K562 (cell line): ENCODE data around the gene IL12RB2. TPM values are rescaled to one million over a fixed set of nuclear protein-coding genes. Genes with fewer than 3 reads are reported as not detected.

Experiments used
- ATAC-seq: fragments of 200-7000 bp; cut with Tn5 transposase; 3 replicates; pipeline ENCODE4 v1.9.1; 2020; ENCODE audit warnings: moderate library complexity
- BruUV-seq: library from RNA; stranded (reverse); fragments of 400-500 nt; replicated peaks from 2 replicates; lab custom pipeline; 2021; lab: Mats Ljungman, UMichigan
- CTCF ChIA-PET: fragments of 300-600 bp; formaldehyde crosslinking; extraction: SDS; loops from one replicate; lab custom pipeline; 2021; ENCODE audit warnings: low intra/inter-chr PET ratio; lab: Yijun Ruan, JAX
- POLR2A ChIA-PET: fragments of 300-600, 350-650 bp; sonication (Branson Sonifier 250); formaldehyde crosslinking; extraction: SDS; loops from one replicate; lab custom pipeline; 2021; ENCODE audit warnings: antibody characterized with exemption, inconsistent platforms; lab: Yijun Ruan, JAX
- DNase-seq, 4 experiments: peaks; one replicate each; pipeline versions ENCODE4 v3.0.0 to v3.0.0-alpha.2; 2011 to 2018; ENCODE audit warnings: low spot score in 3 of 4, mixed read lengths in 3 of 4; ENCODE audit errors: extremely low read depth in 1 of 4
- FAIRE-seq: peaks from 2 replicates; lab custom pipeline; 2011; peaks lifted over from hg19 to GRCh38; lab: Jason Lieb, UNC
- H2AFZ ChIP-seq: 2 replicates; pipeline ENCODE4 v1.6.0; 2011; ENCODE audit warnings: low read depth, low read length, control low read depth, inconsistent platforms
- H3K27ac ChIP-seq: fragments of 200-600 bp; 3 replicates; pipeline ENCODE4 v1.8.0; 2011; ENCODE audit warnings: low read depth, mild to moderate bottlenecking, control low read depth, inconsistent platforms, low read length, moderate library complexity, mixed read lengths; ENCODE audit errors: extremely low read depth
- H3K27me3 ChIP-seq, 2 experiments: fragments of 300-600 bp in 1 of 2; 2 replicates in 1 of 2; 3 replicates in 1 of 2; pipeline versions ENCODE4 v1.6.0 to v1.8.0; 2011; ENCODE audit warnings: inconsistent platforms in 2 of 2, low read length in 2 of 2, mild to moderate bottlenecking in 1 of 2, mixed read lengths in 1 of 2, moderate library complexity in 1 of 2; ENCODE audit not compliant: control insufficient read depth in 2 of 2, insufficient read depth in 2 of 2
- H3K36me3 ChIP-seq: fragments of 300-600 bp; 3 replicates; pipeline ENCODE4 v1.8.0; 2011; ENCODE audit warnings: mild to moderate bottlenecking, low read length, inconsistent platforms; ENCODE audit not compliant: control insufficient read depth, insufficient read depth
- H3K4me1 ChIP-seq, 2 experiments: fragments of 200-600 bp in 1 of 2; replicated peaks in 1 of 2; 2 replicates in 1 of 2; 3 replicates in 1 of 2; pipeline versions ENCODE4 v1.5.1 to v1.8.0; 2011; ENCODE audit warnings: inconsistent platforms in 2 of 2, low read length in 2 of 2, mild to moderate bottlenecking in 1 of 2, mixed read lengths in 1 of 2, moderate library complexity in 1 of 2; ENCODE audit not compliant: control insufficient read depth in 2 of 2, insufficient read depth in 2 of 2
- H3K4me2 ChIP-seq: 2 replicates; pipeline ENCODE4 v1.6.1; 2011; ENCODE audit warnings: low read length, control low read depth, inconsistent platforms, mixed read lengths; ENCODE audit not compliant: insufficient read depth
- H3K4me3 ChIP-seq: fragments of 200-600 bp; sonication (generic), shearing (Covaris generic); 2 replicates; pipeline ENCODE4 v1.5.1; 2016; ENCODE audit warnings: control low read depth, inconsistent platforms
- H3K79me2 ChIP-seq: fragments of 200-600 bp; 3 replicates; pipeline ENCODE4 v1.8.0; 2011; ENCODE audit warnings: low read length, inconsistent platforms; ENCODE audit not compliant: control insufficient read depth, insufficient read depth
- H3K9ac ChIP-seq, 2 experiments: 2 replicates each; pipeline versions ENCODE4 v1.6.0 to v1.6.1; 2011; ENCODE audit warnings: low read depth in 2 of 2, low read length in 2 of 2, control low read depth in 1 of 2, inconsistent platforms in 1 of 2, mild to moderate bottlenecking in 1 of 2, mixed read lengths in 1 of 2; ENCODE audit not compliant: insufficient read depth in 1 of 2
- H3K9me1 ChIP-seq: one replicate; pipeline ENCODE4 v1.6.0; 2011; ENCODE audit warnings: inconsistent platforms, mild to moderate bottlenecking, low read length, moderate library complexity; ENCODE audit not compliant: control insufficient read depth, insufficient read depth
- H3K9me3 ChIP-seq: replicated peaks from 2 replicates; pipeline ENCODE4 v1.5.1; 2011; ENCODE audit warnings: low read depth, low read length, inconsistent platforms; ENCODE audit not compliant: control insufficient read depth, insufficient read depth
- H4K20me1 ChIP-seq: replicated peaks from 2 replicates; pipeline ENCODE4 v1.6.1; 2011; ENCODE audit warnings: low read length, inconsistent platforms, mixed read lengths; ENCODE audit not compliant: control insufficient read depth, insufficient read depth
- C11orf30 ChIP-seq: fragments of 450-650 bp; IDR thresholded peaks from 2 replicates; pipeline ENCODE4 v1.6.1; 2016; ENCODE audit warnings: low read depth, mild to moderate bottlenecking
- CAMTA2 ChIP-seq: fragments of 250-450 bp; sonication (Bioruptor Pico); conservative IDR thresholded peaks from 2 replicates; pipeline ENCODE4 v1.5.1; 2022
- CREBBP ChIP-seq: IDR thresholded peaks from one replicate; pipeline ENCODE4 v1.6.1; 2012; ENCODE audit warnings: low read depth, mild to moderate bottlenecking, control low read depth, inconsistent platforms, low read length
- DDX20 ChIP-seq: fragments of 450-650 bp; IDR thresholded peaks from 2 replicates; pipeline ENCODE4 v1.6.1; 2016; ENCODE audit warnings: missing genetic modification characterization, low read depth, mild to moderate bottlenecking, missing compliant biosample characterization, moderate library complexity
- ESRRA ChIP-seq: fragments of 450-650 bp; IDR thresholded peaks from 2 replicates; pipeline ENCODE4 v1.6.1; 2014; ENCODE audit warnings: low read depth, mild to moderate bottlenecking, moderate library complexity, borderline replicate concordance
- ETV6 ChIP-seq, 3 experiments: fragments of 150-350 bp in 1 of 3; sonication (generic) in 1 of 3; formaldehyde crosslinking in 1 of 3; IDR thresholded peaks; 2 replicates each; pipeline versions ENCODE4 v1.6.1 to v1.8.0; 2014 to 2022; ENCODE audit warnings: borderline replicate concordance in 2 of 3, low read depth in 2 of 3, antibody characterized with exemption in 1 of 3, low read length in 1 of 3, mild to moderate bottlenecking in 1 of 3, missing genetic modification reagents in 1 of 3
- HMG20A ChIP-seq: fragments of 450-650 bp; formaldehyde crosslinking; conservative IDR thresholded peaks from 2 replicates; pipeline ENCODE4 v1.4.0; 2020; ENCODE audit warnings: mild to moderate bottlenecking, mixed read lengths
- LCOR ChIP-seq: sonication (generic); formaldehyde crosslinking; IDR thresholded peaks from 2 replicates; pipeline ENCODE4 v1.8.0; 2022; ENCODE audit warnings: mild to moderate bottlenecking, missing genetic modification reagents
- POLR2AphosphoS5 ChIP-seq: IDR thresholded peaks from 2 replicates; pipeline ENCODE4 v1.6.1; 2011; ENCODE audit warnings: mild to moderate bottlenecking, low read depth, low read length, moderate library complexity; ENCODE audit not compliant: control insufficient read depth, insufficient read depth
- RCOR1 ChIP-seq, 2 experiments: IDR thresholded peaks; 2 replicates each; pipeline ENCODE4 v1.6.1; 2012; ENCODE audit warnings: low read depth in 2 of 2, low read length in 2 of 2, borderline replicate concordance in 1 of 2, improper control_type of control experiment in 1 of 2
- SRSF9 ChIP-seq: fragments of 200-400 bp; formaldehyde crosslinking; IDR thresholded peaks from 2 replicates; pipeline ENCODE4 v1.6.1; 2017; ENCODE audit warnings: low read depth, low read length, borderline replicate concordance
- TCF7 ChIP-seq: sonication (generic); IDR thresholded peaks from 2 replicates; pipeline ENCODE4 v1.6.1; 2016; ENCODE audit warnings: antibody characterized with exemption, borderline replicate concordance
- THRAP3 ChIP-seq: fragments of 450-650 bp; IDR thresholded peaks from 2 replicates; pipeline ENCODE4 v1.6.1; 2016; ENCODE audit warnings: mild to moderate bottlenecking, inconsistent platforms, borderline replicate concordance
- ZBED1 ChIP-seq: IDR thresholded peaks from 2 replicates; pipeline ENCODE4 v1.6.1; 2014
- ZEB2 ChIP-seq: fragments of 450-650 bp; IDR thresholded peaks from 2 replicates; pipeline ENCODE4 v1.6.1; 2016
- ZNF12 ChIP-seq: sonication (generic); formaldehyde crosslinking; IDR thresholded peaks from 2 replicates; pipeline ENCODE4 v1.4.0; 2020; ENCODE audit warnings: mild to moderate bottlenecking, missing genetic modification reagents
- ZNF263 ChIP-seq: sonication (generic); formaldehyde crosslinking; IDR thresholded peaks from 2 replicates; pipeline ENCODE4 v1.8.0; 2022; ENCODE audit warnings: mild to moderate bottlenecking, missing genetic modification reagents, borderline replicate concordance
- ZNF316 ChIP-seq: fragments of 450-650 bp; IDR thresholded peaks from 2 replicates; pipeline ENCODE4 v1.6.1; 2016
- ZNF551 ChIP-seq: fragments of 250-450 bp; sonication (Bioruptor Pico); IDR thresholded peaks from 2 replicates; pipeline ENCODE4 v1.5.0; 2021; ENCODE audit warnings: mild to moderate bottlenecking, moderate library complexity
- in situ Hi-C: fragments of 300-500 bp; cut with MboI; formaldehyde crosslinking; loops from 4 replicates; pipeline ENCODE4 v1.15.0; 2018; ENCODE audit warnings: inconsistent platforms, mixed read lengths
- intact Hi-C: fragments of 100-400 bp; cut with micrococcal nuclease; formaldehyde crosslinking; loops from 2 replicates; pipeline ENCODE4 v1.14.2; 2022
- polyA plus RNA-seq, 8 experiments: library from polyadenylated mRNA; depleted of rRNA in 4 of 8; stranded (reverse) in 5 of 8; unstranded in 3 of 8; fragments of >200 nt; fragmentation: Nextera tagmentation in 2 of 8; fragmentation: Illumina TruSeq in 1 of 8; extraction: Ambion mirVana in 2 of 8; extraction: Trizol in 1 of 8; gene quantifications; 2 replicates each; pipeline versions ENCODE4 v1.2.1 to v1.2.3, GENCODE V29; 2011 to 2014; ENCODE audit warnings: inconsistent platforms in 1 of 8, missing spikeins in 1 of 8
- total RNA-seq, 7 experiments: library from RNA; depleted of rRNA in 6 of 7; stranded (reverse); fragments of >200 nt in 6 of 7; fragmentation: Illumina TruSeq in 2 of 7; extraction: Trizol in 2 of 7; gene quantifications; 2 replicates each; pipeline versions ENCODE4 v1.2.1 to v1.2.3, GENCODE V29; 2011 to 2021; ENCODE audit warnings: low replicate concordance in 1 of 7
- TF ChIP-seq, protein P1 (sequence below), 2 experiments: fragments of 450-650 bp in 1 of 2; sonication (generic) in 1 of 2; formaldehyde crosslinking in 1 of 2; IDR thresholded peaks in 1 of 2; conservative IDR thresholded peaks in 1 of 2; 2 replicates each; pipeline versions ENCODE4 v1.6.1 to v1.8.1; 2016 to 2023; ENCODE audit warnings: mild to moderate bottlenecking in 2 of 2, moderate library complexity in 2 of 2, inconsistent platforms in 1 of 2, missing genetic modification reagents in 1 of 2
- TF ChIP-seq, protein P2 (sequence below): fragments of 450-650 bp; IDR thresholded peaks from 2 replicates; pipeline ENCODE4 v1.6.1; 2016; ENCODE audit warnings: borderline replicate concordance

IL12RB2 gene
- total and polyA plus RNA-seq, 9 of the 15 experiments (the other 6 are each of a cell fraction or from before 2014, with no cell fraction given) = 0.39 to 3.3 (median 1.9) TPM

DNA sequence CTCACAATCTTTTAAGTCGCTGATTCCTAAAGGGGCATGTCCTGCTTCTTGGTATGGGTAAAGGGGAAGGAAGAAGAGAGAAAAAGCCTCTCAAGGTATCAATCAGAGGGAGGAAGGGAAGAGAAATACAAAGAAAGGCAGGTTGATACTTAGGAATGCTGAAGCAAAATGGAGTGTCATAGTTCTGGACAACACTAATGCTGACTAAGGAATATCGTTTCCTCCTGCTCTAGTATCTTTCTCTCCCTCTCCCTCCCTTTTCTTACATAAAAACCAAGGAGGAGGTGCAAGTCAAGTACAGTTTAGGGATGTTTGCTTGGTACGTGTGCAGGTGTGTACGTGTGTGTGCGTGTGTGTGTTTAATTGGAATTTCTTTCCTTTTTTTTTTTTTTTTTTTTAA lies 44.9 kb upstream of the IL12RB2 start (continued):
- TF ChIP-seq, protein P1, sequence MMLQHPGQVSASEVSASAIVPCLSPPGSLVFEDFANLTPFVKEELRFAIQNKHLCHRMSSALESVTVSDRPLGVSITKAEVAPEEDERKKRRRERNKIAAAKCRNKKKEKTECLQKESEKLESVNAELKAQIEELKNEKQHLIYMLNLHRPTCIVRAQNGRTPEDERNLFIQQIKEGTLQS (IDR thresholded peaks at IDR 0.05) = no peak
- TF ChIP-seq, protein P1 (CRISPR knock-in tag; conservative IDR thresholded peaks at IDR 0.05) = no peak
- TF ChIP-seq ZEB2 (no peak), RCOR1 (IDR thresholded peaks at IDR 0.05; ENCODE audit: borderline replicate concordance in 1 of 2, low read depth in 2 of 2, low read length in 2 of 2) (no peak), ZNF316 (peak; percentile 92), ZNF263 (CRISPR knock-in tag) (no peak), TCF7 (no peak), C11orf30 (peak; percentile 87), ETV6 (IDR thresholded peaks at IDR 0.05; ENCODE audit: borderline replicate concordance in 1 of 2, low read depth in 2 of 2, low read length in 1 of 2) (no peak), ETV6 (CRISPR knock-in tag; IDR thresholded peaks at IDR 0.05; ENCODE audit: borderline replicate concordance) (no peak), ZBED1 (no peak), CAMTA2 (no peak), SRSF9 (no peak), CREBBP (no peak)

- no peak overlapping the region for H3K27ac ChIP-seq
- in situ Hi-C loops (no loop called here), intact Hi-C loops (no loop called here)
- no peak overlapping the region for H2AFZ ChIP-seq
- CTCF ChIA-PET = no interaction called here
- ATAC-seq (no peak), DNase-seq (no peak), FAIRE-seq (no peak)
- H3K9me3 ChIP-seq = no peaks in the 10 kb centered on the region
- POLR2A ChIA-PET = no interaction called here
- H3K9me1 ChIP-seq = no peaks in the 10 kb centered on the region
- H3K36me3 ChIP-seq = peaks cover 3% of the 10 kb centered on the region; the same call in 1 of the 3 replicates
- H3K79me2 ChIP-seq = no peaks in the 10 kb centered on the region
- no TSS peak for BruUV-seq
- H3K4me2 ChIP-seq = no peak overlapping the region
- no peak overlapping the region for H3K4me3 ChIP-seq
- no peaks in the 10 kb centered on the region for H4K20me1 ChIP-seq
- no peak overlapping the region for H3K9ac ChIP-seq
- no peaks in the 10 kb centered on the region for H3K4me1 ChIP-seq
- no peaks in the 10 kb centered on the region for H3K27me3 ChIP-seq
- TF ChIP-seq POLR2AphosphoS5 = no peak
- TF ChIP-seq DDX20 (tag) = no peak
- no peak for TF ChIP-seq ZNF551 (CRISPR knock-in tag)
- TF ChIP-seq ZNF12 (CRISPR knock-in tag) = no peak
- no peak for TF ChIP-seq HMG20A
- no peak for TF ChIP-seq LCOR (CRISPR knock-in tag)
- no peak for TF ChIP-seq ESRRA
- TF ChIP-seq, protein P2, sequence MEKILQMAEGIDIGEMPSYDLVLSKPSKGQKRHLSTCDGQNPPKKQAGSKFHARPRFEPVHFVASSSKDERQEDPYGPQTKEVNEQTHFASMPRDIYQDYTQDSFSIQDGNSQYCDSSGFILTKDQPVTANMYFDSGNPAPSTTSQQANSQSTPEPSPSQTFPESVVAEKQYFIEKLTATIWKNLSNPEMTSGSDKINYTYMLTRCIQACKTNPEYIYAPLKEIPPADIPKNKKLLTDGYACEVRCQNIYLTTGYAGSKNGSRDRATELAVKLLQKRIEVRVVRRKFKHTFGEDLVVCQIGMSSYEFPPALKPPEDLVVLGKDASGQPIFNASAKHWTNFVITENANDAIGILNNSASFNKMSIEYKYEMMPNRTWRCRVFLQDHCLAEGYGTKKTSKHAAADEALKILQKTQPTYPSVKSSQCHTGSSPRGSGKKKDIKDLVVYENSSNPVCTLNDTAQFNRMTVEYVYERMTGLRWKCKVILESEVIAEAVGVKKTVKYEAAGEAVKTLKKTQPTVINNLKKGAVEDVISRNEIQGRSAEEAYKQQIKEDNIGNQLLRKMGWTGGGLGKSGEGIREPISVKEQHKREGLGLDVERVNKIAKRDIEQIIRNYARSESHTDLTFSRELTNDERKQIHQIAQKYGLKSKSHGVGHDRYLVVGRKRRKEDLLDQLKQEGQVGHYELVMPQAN = no peak
- no peak for TF ChIP-seq THRAP3
Observed at GRCh38 chr1:67264152-67264551, 43.5 kb upstream of the IL12RB2 start.
